Stomach (tissue), 9 donors: Measurements from ENCODE around the gene IKZF1. TPM values are rescaled to one million over a fixed set of nuclear protein-coding genes. Genes with fewer than 3 reads are reported as not detected.

Experiments
- DNase-seq, 2 donors: peaks; one replicate each; pipeline versions ENCODE4 v3.0.0 to v3.0.0-alpha.2; 2013 to 2019
- H3K27ac ChIP-seq, 5 donors: fragments of 200-600 bp in 4 of 5; sonication (generic) in 4 of 5; one replicate each; pipeline ENCODE4 v1.5.1; 2013 to 2019; ENCODE audit warnings: mild to moderate bottlenecking in 1 of 5, moderate library complexity in 1 of 5
- H3K27me3 ChIP-seq, 3 donors: fragments of 200-600 bp; sonication (generic); one replicate each; pipeline ENCODE4 v1.5.1; 2017 to 2019; ENCODE audit warnings: mixed run types in 1 of 3
- H3K36me3 ChIP-seq, 4 donors: fragments of 200-600 bp; sonication (generic); 1 replicate in 3 of 4; 2 replicates in 1 of 4; pipeline ENCODE4 v1.5.1; 2016 to 2019
- H3K4me1 ChIP-seq, 4 donors: fragments of 200-600 bp; sonication (generic); one replicate each; pipeline ENCODE4 v1.5.1; 2016 to 2019
- H3K4me3 ChIP-seq, 4 donors: fragments of 200-600 bp; sonication (generic) in 3 of 4; one replicate each; pipeline ENCODE4 v1.5.1; 2016 to 2019; ENCODE audit warnings: mild to moderate bottlenecking in 1 of 4
- H3K9me3 ChIP-seq, 4 donors: fragments of 200-600 bp; sonication (generic); one replicate each; pipeline ENCODE4 v1.5.1; 2016 to 2019
- CTCF ChIP-seq, 7 experiments: fragments of 450-650 bp in 4 of 7; fragments of 200-600 bp in 3 of 7; sonication (generic) in 3 of 7; IDR thresholded peaks; one replicate each; pipeline ENCODE4 v1.5.1; 2016 to 2019; ENCODE audit warnings: antibody characterized with exemption in 7 of 7, control low read depth in 2 of 7, mild to moderate bottlenecking in 1 of 7
- EP300 ChIP-seq: sonication (generic); formaldehyde crosslinking; IDR thresholded peaks from one replicate; pipeline ENCODE4 v1.6.1; 2017; ENCODE audit warnings: antibody characterized with exemption
- POLR2A ChIP-seq, 4 donors: fragments of 450-650 bp; IDR thresholded peaks; one replicate each; pipeline ENCODE4 v1.6.1; 2016; ENCODE audit warnings: antibody characterized with exemption in 4 of 4, control low read depth in 2 of 4, mild to moderate bottlenecking in 1 of 4, moderate library complexity in 1 of 4
- POLR2AphosphoS5 ChIP-seq, 3 donors: sonication (generic); formaldehyde crosslinking; IDR thresholded peaks; one replicate each; pipeline ENCODE4 v1.6.1; 2016; ENCODE audit warnings: antibody characterized with exemption in 3 of 3
- WGBS, 5 donors: extraction: QIAGEN DNeasy Blood & Tissue Kit in 3 of 5; methylation state at CpG; one replicate each; pipeline versions ENCODE4 v1.1.5 to v1.1.7; 2013 to 2018; 5-methylcytosine and 5-hydroxymethylcytosine counted together
- intact Hi-C: fragments of 100-400 bp; cut with DNase I; formaldehyde crosslinking; loops from one replicate; pipeline ENCODE4 v1.15.1; 2023; ENCODE audit warnings: low total_unique reads
- polyA plus RNA-seq, 3 donors: library from polyadenylated mRNA; stranded (reverse); fragments of 200-250 nt; gene quantifications; one replicate each; pipeline ENCODE4 v1.2.3, GENCODE V29; 2013
- total RNA-seq, 5 donors: library from RNA; depleted of rRNA; stranded (reverse); fragments of >200 nt; gene quantifications; one replicate each; pipeline versions ENCODE4 v1.1.0 to v1.2.3, GENCODE V29; 2014 to 2016
- donor health status: healthy with polysubstance abuse.
- donor health status: Bipolar disorder and iron deficiency.
- donor health status: healthy.

Gene IKZF1
- total and polyA plus RNA-seq, 8 donors: 1.5 to 139 (median 9.7) TPM

GRCh38 chr7:50379539-50379938, 75.0 kb downstream of the IKZF1 start:
- DNase-seq: no peak
- no peak for TF ChIP-seq POLR2A (IDR thresholded peaks at IDR 0.05)
- TF ChIP-seq EP300: no peak
- TF ChIP-seq POLR2AphosphoS5 (IDR thresholded peaks at IDR 0.05): no peak
- H3K27ac ChIP-seq: no peak overlapping the region
- 76 to 91% (median 79%) methylated on average over 1 of the region's 1 CpG for WGBS, 5 donors
- intact Hi-C loops: no loop called here
- H3K27me3 ChIP-seq: no peaks in the 10 kb centered on the region
- no peaks in the 10 kb centered on the region for H3K9me3 ChIP-seq
- peaks cover 0 to 22% (median 9%) of the 10 kb centered on the region in 4 donors for H3K36me3 ChIP-seq
- H3K4me1 ChIP-seq: peaks cover 0 to 10% (median 3%) of the 10 kb centered on the region in 4 donors
- no peak overlapping the region for H3K4me3 ChIP-seq

- Histone ChIP-seq H3K4me1 (peaks cover 0 to 10% (median 3%) of the 10 kb centered on the region in 4 donors), H3K9me3 (no peaks in the 10 kb centered on the region), H3K27me3 (no peaks in the 10 kb centered on the region), H3K36me3 (peaks cover 0 to 22% (median 7%) of the 10 kb centered on the region in 4 donors), H3K27ac (no peak overlapping the region), H3K4me3 (no peak overlapping the region)
- 90 to 91% (median 91%) methylated on average over 20 to 21 of the region's 21 CpGs for WGBS, 5 donors
- DNase-seq: no peak
- no peak for TF ChIP-seq CTCF (IDR thresholded peaks at IDR 0.05)
- TF ChIP-seq POLR2AphosphoS5 (IDR thresholded peaks at IDR 0.05): no peak
- intact Hi-C loops: no loop called here
Measured at GRCh38 chr7:50382455-50382854, 77.9 kb downstream of the IKZF1 start.

- H3K9me3 ChIP-seq: no peaks in the 10 kb centered on the region
- no peak overlapping the region for H3K4me3 ChIP-seq
- WGBS, 5 donors: 61 to 81% (median 78%) methylated on average over 8 to 11 of the region's 11 CpGs
- H3K4me1 ChIP-seq: no peaks in the 10 kb centered on the region
- H3K36me3 ChIP-seq: peaks cover 0 to 25% (median 6%) of the 10 kb centered on the region in 4 donors
- intact Hi-C loops: no loop called here
- H3K27me3 ChIP-seq: no peaks in the 10 kb centered on the region
- no peak overlapping the region for H3K27ac ChIP-seq
- no peak for DNase-seq
- no peak for TF ChIP-seq POLR2A (IDR thresholded peaks at IDR 0.05)
- TF ChIP-seq CTCF (IDR thresholded peaks at IDR 0.05): no peak
- TF ChIP-seq EP300: no peak
- TF ChIP-seq POLR2AphosphoS5 (IDR thresholded peaks at IDR 0.05): no peak
Measured at GRCh38 chr7:50387351-50387750, 82.8 kb downstream of the IKZF1 start.

- no peaks in the 10 kb centered on the region for H3K27me3 ChIP-seq
- no peak for DNase-seq
- no peaks in the 10 kb centered on the region for H3K9me3 ChIP-seq
- peaks cover 0 to 21% (median 2%) of the 10 kb centered on the region in 4 donors for H3K36me3 ChIP-seq
- no peaks in the 10 kb centered on the region for H3K4me1 ChIP-seq
- H3K4me3 ChIP-seq: no peak overlapping the region
- H3K27ac ChIP-seq: no peak overlapping the region
- no peak for TF ChIP-seq POLR2AphosphoS5 (IDR thresholded peaks at IDR 0.05)
- TF ChIP-seq EP300: no peak
- TF ChIP-seq CTCF (IDR thresholded peaks at IDR 0.05): no peak
- TF ChIP-seq POLR2A (IDR thresholded peaks at IDR 0.05): no peak
- intact Hi-C loops: no loop called here
- WGBS, 5 donors: 72 to 86% (median 82%) methylated on average over 3 of the region's 3 CpGs
Measured at GRCh38 chr7:50389961-50390360, 85.4 kb downstream of the IKZF1 start.

- H3K4me1 ChIP-seq: peaks cover 0 to 7% (median 0%) of the 10 kb centered on the region in 4 donors
- H3K9me3 ChIP-seq: no peaks in the 10 kb centered on the region
- intact Hi-C loops: no loop called here
- DNase-seq: no peak
- no peaks in the 10 kb centered on the region for H3K27me3 ChIP-seq
- peaks cover 0 to 21% (median 2%) of the 10 kb centered on the region in 4 donors for H3K36me3 ChIP-seq
- TF ChIP-seq POLR2A (IDR thresholded peaks at IDR 0.05) (no peak), CTCF (IDR thresholded peaks at IDR 0.05) (no peak), EP300 (no peak), POLR2AphosphoS5 (IDR thresholded peaks at IDR 0.05) (no peak)
- WGBS, 5 donors: 70 to 88% (median 78%) methylated on average over 3 of the region's 3 CpGs
- no peak overlapping the region for H3K4me3 ChIP-seq
- H3K27ac ChIP-seq: no peak overlapping the region
Measured at GRCh38 chr7:50391386-50391785, 86.9 kb downstream of the IKZF1 start.
